Activated naive CD8-positive, alpha-beta T cell treated with anti-CD3 and anti-CD28 coated beads for 36 hours (primary cell): ENCODE measurements around the gene FAM83G. TPM values are rescaled to one million over a fixed set of nuclear protein-coding genes. Genes with fewer than 3 reads are reported as not detected.

ENCODE experiments used
- DNase-seq: peaks from one replicate; pipeline ENCODE4 v3.0.0; 2021
- H3K27ac Mint-ChIP-seq: one replicate; pipeline ENCODE4 v1.8.0; 2022; ENCODE audit warnings: mild to moderate bottlenecking, moderate library complexity, mixed read lengths
- H3K27me3 Mint-ChIP-seq: one replicate; pipeline ENCODE4 v1.8.0; 2022; ENCODE audit warnings: mild to moderate bottlenecking, mixed read lengths
- H3K36me3 Mint-ChIP-seq: one replicate; pipeline ENCODE4 v1.8.0; 2021; ENCODE audit warnings: mild to moderate bottlenecking, mixed read lengths
- H3K4me1 Mint-ChIP-seq: one replicate; pipeline ENCODE4 v1.8.0; 2021; ENCODE audit warnings: mixed read lengths
- H3K4me3 Mint-ChIP-seq: one replicate; pipeline ENCODE4 v1.8.0; 2022; ENCODE audit warnings: mild to moderate bottlenecking, moderate library complexity, mixed read lengths
- H3K9me3 Mint-ChIP-seq: one replicate; pipeline ENCODE4 v1.8.0; 2022; ENCODE audit warnings: mixed read lengths
- total RNA-seq, 2 experiments: library from RNA; stranded (reverse); gene quantifications; one replicate each; pipeline ENCODE4 v1.2.3, GENCODE V29; 2021

The FAM83G gene
- total RNA-seq, 2 experiments from 2014 or later = 10.3 to 10.4 TPM

DNA sequence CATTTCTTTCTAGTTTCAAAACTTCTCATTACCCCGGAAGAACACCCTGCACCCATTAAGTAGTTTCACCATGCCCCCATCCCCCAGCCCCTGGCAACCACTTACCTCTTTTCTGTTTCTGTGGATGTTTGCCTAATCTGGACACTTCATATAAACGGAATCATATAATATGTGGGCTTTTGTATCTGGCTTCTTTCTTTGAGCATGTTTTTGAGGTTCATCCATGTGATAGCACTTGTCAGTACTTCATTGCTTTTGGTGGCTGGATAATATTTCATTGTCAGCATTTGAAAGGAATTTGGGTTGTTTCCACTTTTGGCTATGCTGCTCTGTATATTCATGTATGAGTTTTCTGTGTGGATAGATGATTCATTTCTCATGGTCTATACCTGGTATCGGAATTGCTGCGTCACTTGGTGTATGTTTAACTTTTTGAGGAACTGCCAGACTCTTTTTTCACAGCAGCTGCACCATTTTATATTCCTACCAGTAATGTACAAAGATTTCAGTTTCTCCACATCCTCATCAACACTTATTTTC is 82.6 kb downstream of the FAM83G start:
- Mint-ChIP-seq H3K27me3 (no peaks in the 10 kb centered on the region), H3K4me1 (peaks cover 66% of the 10 kb centered on the region), H3K27ac (peak overlapping the region; percentile 84), H3K36me3 (peaks cover 40% of the 10 kb centered on the region), H3K9me3 (no peaks in the 10 kb centered on the region), H3K4me3 (peak overlapping the region; percentile 29)
- DNase-seq = peak; percentile 24

DNA sequence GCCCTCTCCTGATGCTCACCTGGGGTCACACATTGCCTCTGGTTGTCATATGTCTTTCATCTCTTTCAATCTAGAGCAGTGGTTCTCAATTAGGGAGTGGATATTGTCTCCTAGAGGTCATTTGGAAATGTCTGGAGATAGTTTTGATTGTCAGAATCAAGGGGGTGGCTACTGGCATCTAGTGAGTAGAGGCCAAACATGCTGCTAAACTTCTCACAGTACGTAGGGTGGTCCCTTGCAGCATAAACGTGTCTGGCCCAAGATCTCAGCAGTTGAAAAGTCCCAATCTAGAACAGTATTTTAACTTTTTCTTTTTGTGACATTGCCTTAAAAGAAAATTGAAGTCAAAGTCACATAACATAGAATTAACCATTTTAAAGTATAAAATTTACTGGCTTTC is 83.1 kb downstream of the FAM83G start:
- H3K36me3 Mint-ChIP-seq = peaks cover 38% of the 10 kb centered on the region
- no peaks in the 10 kb centered on the region for H3K27me3 Mint-ChIP-seq
- peak overlapping the region; percentile 18 for H3K4me3 Mint-ChIP-seq
- H3K4me1 Mint-ChIP-seq = peaks cover 63% of the 10 kb centered on the region
- H3K9me3 Mint-ChIP-seq = no peaks in the 10 kb centered on the region
- peak overlapping the region; percentile 84 for H3K27ac Mint-ChIP-seq
- no peak for DNase-seq

DNA sequence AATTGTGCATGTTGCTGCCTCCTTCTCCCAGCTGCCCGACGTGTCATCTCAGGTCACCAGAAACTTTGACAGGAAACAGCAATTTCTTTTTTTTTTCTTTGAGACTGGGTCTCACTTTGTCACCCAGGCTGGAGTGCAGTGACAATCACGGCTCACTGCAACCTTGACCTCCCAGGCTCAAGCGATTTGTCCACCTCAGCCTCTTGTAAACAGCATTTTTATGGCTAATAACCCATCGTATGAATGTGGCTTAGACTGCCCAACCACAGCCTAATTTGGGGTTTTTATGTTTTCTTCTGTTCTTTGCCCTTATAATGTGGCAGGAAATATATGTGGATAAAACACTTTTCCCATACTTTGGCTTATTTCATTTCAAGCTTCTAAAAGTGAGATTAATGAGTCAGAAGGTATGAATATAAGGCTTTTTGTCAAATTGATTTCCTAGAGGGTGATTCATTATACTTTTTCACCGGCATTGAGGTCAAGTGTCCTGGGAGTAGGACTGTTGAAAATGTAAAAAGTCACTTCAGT is 83.6 kb downstream of the FAM83G start:
- peaks cover 61% of the 10 kb centered on the region for H3K4me1 Mint-ChIP-seq
- H3K27me3 Mint-ChIP-seq = no peaks in the 10 kb centered on the region
- no peaks in the 10 kb centered on the region for H3K9me3 Mint-ChIP-seq
- peaks cover 39% of the 10 kb centered on the region for H3K36me3 Mint-ChIP-seq
- peak overlapping the region; percentile 18 for H3K4me3 Mint-ChIP-seq
- H3K27ac Mint-ChIP-seq = peak overlapping the region; percentile 84
- DNase-seq = no peak

DNA sequence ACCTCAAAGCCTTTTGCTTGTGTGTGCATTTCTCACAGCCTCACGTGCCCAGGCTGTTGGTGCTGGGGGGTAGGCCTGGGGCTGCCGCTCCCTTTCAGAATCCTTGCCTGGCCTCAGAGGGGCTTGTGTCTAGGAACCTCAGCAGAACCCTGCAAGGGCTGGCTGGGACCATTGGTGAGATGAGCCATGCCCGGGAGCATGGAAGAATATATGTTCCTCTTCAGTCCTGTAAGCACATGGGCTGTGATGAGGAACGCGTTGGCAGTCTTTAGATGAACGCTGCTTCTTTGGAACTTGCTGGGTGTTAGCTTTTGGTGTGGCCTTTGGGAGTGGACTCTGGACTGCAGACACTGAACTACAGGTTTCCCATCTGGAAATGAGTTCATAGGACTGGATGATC is 84.6 kb downstream of the FAM83G start:
- no peak for DNase-seq
- peaks cover 38% of the 10 kb centered on the region for H3K36me3 Mint-ChIP-seq
- peak overlapping the region; percentile 17 for H3K27ac Mint-ChIP-seq
- H3K4me3 Mint-ChIP-seq = no peak overlapping the region
- peaks cover 53% of the 10 kb centered on the region for H3K4me1 Mint-ChIP-seq
- H3K9me3 Mint-ChIP-seq = no peaks in the 10 kb centered on the region
- no peaks in the 10 kb centered on the region for H3K27me3 Mint-ChIP-seq

Other genes with a start within 250 kb of the FAM83G start
- 10 to 100 TPM; 31.7 to 35.9 TPM for gene TVP23B, start 223.6 kb downstream of the FAM83G start, total RNA-seq
- 10 to 100 TPM; 56.7 to 60.5 TPM for gene PRPSAP2, start 146.6 kb downstream of the FAM83G start, total RNA-seq
- gene SLC5A10, start 52.6 kb downstream of the FAM83G start, total RNA-seq = not detected
- gene GRAP, start 42.2 kb upstream of the FAM83G start, total RNA-seq = 10 to 100 TPM; 14.5 to 14.8 TPM
- 1 to 10 TPM; 3.1 to 3.5 TPM for gene GRAPL, start 122.8 kb upstream of the FAM83G start, total RNA-seq
- 1 to 10 TPM; 2.7 to 4.6 TPM for gene EPN2, start 232.6 kb upstream of the FAM83G start, total RNA-seq